CD8-positive, alpha-beta memory T cell (primary cell): Measurements from ENCODE around the gene EXOSC7. TPM values are rescaled to one million over a fixed set of nuclear protein-coding genes. Genes with fewer than 3 reads are reported as not detected.

Experiments
- CTCF ChIA-PET: fragments of 350-600 bp; sonication (Branson Sonifier 250); formaldehyde crosslinking; loops from one replicate; lab custom pipeline; 2021; ENCODE audit warnings: antibody characterized with exemption; lab: Charles Lee
- POLR2A ChIA-PET: fragments of 350-600 bp; sonication (Branson Sonifier 250); formaldehyde crosslinking; loops from one replicate; lab custom pipeline; 2021; ENCODE audit warnings: antibody characterized with exemption; lab: Charles Lee
- DNase-seq, 5 donors: peaks; one replicate each; pipeline versions ENCODE4 v3.0.0 to v3.0.0-alpha.2; 2020 to 2022; ENCODE audit warnings: mixed read lengths in 1 of 5
- H3K27ac ChIP-seq: one replicate; pipeline ENCODE4 v1.7.0; 2013; ENCODE audit warnings: low read depth, mild to moderate bottlenecking, low read length, moderate library complexity
- H3K27me3 ChIP-seq: 2 replicates; pipeline ENCODE4 v1.7.0; 2013; ENCODE audit warnings: low read length, mild to moderate bottlenecking; ENCODE audit not compliant: insufficient read depth, poor library complexity, severe bottlenecking
- H3K36me3 ChIP-seq: 2 replicates; pipeline ENCODE4 v1.7.0; 2013; ENCODE audit warnings: mild to moderate bottlenecking, low read length, moderate library complexity; ENCODE audit not compliant: insufficient read depth
- H3K4me1 ChIP-seq: 2 replicates; pipeline ENCODE4 v1.7.0; 2013; ENCODE audit warnings: mild to moderate bottlenecking, low read length, moderate library complexity; ENCODE audit not compliant: insufficient read depth
- H3K4me3 ChIP-seq: 2 replicates; pipeline ENCODE4 v1.7.0; 2013; ENCODE audit warnings: mild to moderate bottlenecking, low read length
- H3K9me3 ChIP-seq: 2 replicates; pipeline ENCODE4 v1.7.0; 2013; ENCODE audit warnings: mild to moderate bottlenecking, low read length
- H3K27ac Mint-ChIP-seq, 8 donors: one replicate each; pipeline ENCODE4 v1.8.0; 2020 to 2021; ENCODE audit warnings: mixed read lengths in 8 of 8, mild to moderate bottlenecking in 6 of 8, inconsistent platforms in 3 of 8, moderate library complexity in 3 of 8
- H3K27me3 Mint-ChIP-seq, 2 donors: one replicate each; pipeline ENCODE4 v1.8.0; 2020 to 2021; ENCODE audit warnings: mixed read lengths in 2 of 2, mild to moderate bottlenecking in 1 of 2, moderate library complexity in 1 of 2
- H3K36me3 Mint-ChIP-seq, 3 donors: one replicate each; pipeline ENCODE4 v1.8.0; 2020 to 2021; ENCODE audit warnings: mixed read lengths in 3 of 3, inconsistent platforms in 1 of 3, mild to moderate bottlenecking in 1 of 3
- H3K4me1 Mint-ChIP-seq, 3 donors: one replicate each; pipeline ENCODE4 v1.8.0; 2020 to 2021; ENCODE audit warnings: mixed read lengths in 3 of 3, inconsistent platforms in 1 of 3, mild to moderate bottlenecking in 1 of 3
- H3K4me3 Mint-ChIP-seq, 7 donors: one replicate each; pipeline ENCODE4 v1.8.0; 2020 to 2021; ENCODE audit warnings: mixed read lengths in 7 of 7, mild to moderate bottlenecking in 6 of 7, moderate library complexity in 4 of 7, inconsistent platforms in 2 of 7
- H3K9me3 Mint-ChIP-seq, 5 donors: one replicate each; pipeline ENCODE4 v1.8.0; 2020 to 2022; ENCODE audit warnings: mixed read lengths in 5 of 5, mild to moderate bottlenecking in 3 of 5, moderate library complexity in 2 of 5, inconsistent platforms in 1 of 5
- polyA plus RNA-seq: library from polyadenylated mRNA; unstranded; fragments of 300-500 nt; fragmentation: Illumina TruSeq; gene quantifications from one replicate; pipeline ENCODE4 v1.2.3, GENCODE V29; 2021
- total RNA-seq, 2 experiments: library from RNA; stranded (reverse); gene quantifications; one replicate each; pipeline ENCODE4 v1.2.3, GENCODE V29; 2021

Gene EXOSC7
- total and polyA plus RNA-seq, 3 experiments from 2014 or later = 42.1 to 89.6 (median 86.4) TPM

DNA sequence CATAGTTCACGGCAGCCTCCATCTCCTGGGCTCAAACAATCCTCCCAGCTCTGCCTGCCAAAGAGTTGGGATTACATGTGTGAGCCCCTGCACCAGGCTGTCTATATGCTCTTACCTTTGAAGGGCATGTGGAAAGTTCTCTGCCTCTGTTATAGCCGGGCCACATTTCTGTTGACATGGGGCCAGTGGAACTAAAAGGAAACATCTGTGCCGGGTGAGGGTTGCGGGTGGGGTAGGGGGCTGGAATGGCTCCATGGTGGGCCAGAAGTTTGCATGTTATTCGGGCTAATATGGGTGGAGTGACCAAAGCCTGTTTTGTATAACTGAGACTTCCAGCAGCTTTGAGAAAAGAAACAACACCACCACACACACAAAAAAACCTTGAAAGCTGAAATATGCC is 41.8 kb downstream of the EXOSC7 start:
- POLR2A ChIA-PET = no interaction called here
- Histone ChIP-seq H3K4me3 (no peak overlapping the region), H3K27ac (no peak overlapping the region), H3K36me3 (peaks cover 2% of the 10 kb centered on the region), H3K9me3 (no peaks in the 10 kb centered on the region), H3K27me3 (no peaks in the 10 kb centered on the region), H3K4me1 (peaks cover 12% of the 10 kb centered on the region)
- Mint-ChIP-seq H3K36me3 (peaks cover 3 to 24% (median 19%) of the 10 kb centered on the region in 3 donors), H3K27me3 (no peaks in the 10 kb centered on the region), H3K9me3 (no peaks in the 10 kb centered on the region), H3K4me3 (no peak overlapping the region), H3K4me1 (peaks cover 10 to 14% (median 11%) of the 10 kb centered on the region in 3 donors), H3K27ac (peak overlapping the region in 2 of 8 donors; percentile 36 to 95)
- DNase-seq = no peak
- CTCF ChIA-PET = no interaction called here

DNA sequence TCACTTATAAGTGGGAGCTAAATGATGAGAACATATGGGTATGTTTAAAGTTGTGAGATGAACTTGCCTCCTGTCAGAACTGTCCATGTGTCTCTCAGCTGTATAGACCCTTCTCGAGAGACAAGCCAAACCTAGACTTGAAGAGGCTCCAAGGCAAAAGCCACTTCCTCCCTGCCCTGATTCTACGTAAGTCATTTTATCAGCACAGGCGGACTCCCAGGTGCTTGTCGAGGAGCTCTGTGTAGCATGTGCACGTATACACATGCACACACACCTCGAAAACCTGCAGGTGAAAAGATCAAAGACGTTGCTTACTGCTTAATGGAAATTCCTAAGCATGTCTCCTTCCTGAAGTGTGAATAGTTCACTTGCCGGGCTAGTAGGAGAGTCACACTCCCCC is 44.5 kb downstream of the EXOSC7 start:
- Histone ChIP-seq H3K4me3 (no peak overlapping the region), H3K4me1 (peaks cover 12% of the 10 kb centered on the region), H3K9me3 (no peaks in the 10 kb centered on the region), H3K27ac (no peak overlapping the region), H3K36me3 (no peaks in the 10 kb centered on the region), H3K27me3 (no peaks in the 10 kb centered on the region)
- ChIA-PET CTCF (interaction anchor here (1.2 kb wide), 1 partner anchor 16 kb away, joined by 4 read pairs; no protein-coding TSS in a partner anchor), POLR2A (no interaction called here)
- Mint-ChIP-seq H3K36me3 (peaks cover 0 to 17% (median 5%) of the 10 kb centered on the region in 3 donors), H3K9me3 (no peaks in the 10 kb centered on the region), H3K27me3 (peaks cover 0 to 2% of the 10 kb centered on the region in 2 donors), H3K4me3 (no peak overlapping the region), H3K27ac (peak overlapping the region in 4 of 8 donors; percentile 1 to 81 (median 68)), H3K4me1 (peaks cover 10 to 14% (median 11%) of the 10 kb centered on the region in 3 donors)
- DNase-seq = peak in 1 of 5 donors; percentile 39

DNA sequence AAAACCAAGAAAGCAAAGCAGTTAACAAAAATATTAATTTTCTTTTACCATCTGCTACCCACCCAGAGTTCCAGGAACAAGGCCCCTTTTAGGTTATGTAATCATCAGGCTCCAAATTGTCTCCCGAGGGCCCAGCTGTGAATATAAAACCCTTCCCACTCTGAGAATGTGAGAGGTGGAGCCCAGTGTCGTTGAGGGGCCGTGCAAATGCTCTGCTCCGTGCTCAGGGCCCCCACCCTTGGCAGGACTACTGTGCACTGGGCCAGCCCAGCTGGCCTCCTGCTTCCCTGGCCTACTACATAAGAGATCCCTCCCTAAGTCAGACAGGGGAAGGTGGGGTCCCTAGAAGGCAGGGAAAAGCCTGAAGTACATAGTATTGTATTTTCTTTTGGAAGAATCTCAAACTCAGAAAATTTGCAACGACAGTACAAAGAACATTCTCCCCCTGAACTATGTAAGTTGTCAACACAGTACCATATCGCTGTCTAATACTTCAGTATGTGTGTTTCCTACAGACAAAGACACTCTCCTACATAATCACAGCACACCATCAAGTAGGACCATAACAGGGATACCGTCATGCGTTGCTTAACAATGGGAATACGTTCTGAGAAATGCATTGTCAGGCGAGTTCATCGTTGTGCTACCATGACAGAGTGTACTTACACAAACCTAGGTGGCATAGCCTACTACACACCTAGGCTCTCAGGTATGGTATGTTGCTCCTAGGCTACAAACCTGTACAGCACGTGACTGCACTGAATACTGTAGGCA is 45.7 kb downstream of the EXOSC7 start:
- H3K27ac ChIP-seq = no peak overlapping the region
- Mint-ChIP-seq H3K36me3 (peaks cover 0 to 10% (median 4%) of the 10 kb centered on the region in 3 donors), H3K27me3 (peaks cover 0 to 2% of the 10 kb centered on the region in 2 donors), H3K4me1 (peaks cover 10 to 14% (median 11%) of the 10 kb centered on the region in 3 donors), H3K4me3 (no peak overlapping the region), H3K27ac (peak overlapping the region in 1 of 8 donors; percentile 60), H3K9me3 (no peaks in the 10 kb centered on the region)
- peaks cover 12% of the 10 kb centered on the region for H3K4me1 ChIP-seq
- H3K9me3 ChIP-seq = no peaks in the 10 kb centered on the region
- ChIA-PET POLR2A (no interaction called here), CTCF (no interaction called here)
- DNase-seq = no peak
- H3K27me3 ChIP-seq = no peaks in the 10 kb centered on the region
- no peak overlapping the region for H3K4me3 ChIP-seq
- H3K36me3 ChIP-seq = no peaks in the 10 kb centered on the region

DNA sequence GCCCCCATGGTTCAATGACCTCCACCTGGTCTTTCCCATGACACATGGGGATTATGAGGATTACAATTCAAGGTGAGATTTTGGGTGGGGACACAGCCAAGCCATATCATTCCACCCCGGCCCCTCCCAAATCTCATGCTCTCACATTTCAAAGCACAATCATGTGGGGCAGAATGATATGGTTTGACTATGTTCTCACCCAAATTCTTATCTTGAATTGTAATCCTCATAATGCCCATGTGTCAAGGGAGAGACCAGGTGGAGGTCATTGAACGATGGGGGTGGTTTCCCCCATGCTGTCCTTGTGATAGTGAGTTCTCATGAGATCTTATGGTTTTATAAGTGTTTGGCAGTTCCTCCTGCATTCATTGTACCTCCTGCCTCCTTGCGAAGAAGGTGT is 47.6 kb downstream of the EXOSC7 start:
- H3K9me3 ChIP-seq = no peaks in the 10 kb centered on the region
- peaks cover 12% of the 10 kb centered on the region for H3K4me1 ChIP-seq
- Mint-ChIP-seq H3K27ac (peak overlapping the region in 1 of 8 donors; percentile 48), H3K36me3 (peaks cover 0 to 1% (median 0%) of the 10 kb centered on the region in 3 donors), H3K4me1 (peaks cover 10 to 14% (median 11%) of the 10 kb centered on the region in 3 donors), H3K27me3 (peaks cover 3 to 4% of the 10 kb centered on the region in 2 donors), H3K9me3 (no peaks in the 10 kb centered on the region), H3K4me3 (no peak overlapping the region)
- no peak overlapping the region for H3K27ac ChIP-seq
- H3K4me3 ChIP-seq = no peak overlapping the region
- CTCF ChIA-PET = no interaction called here
- POLR2A ChIA-PET = no interaction called here
- H3K27me3 ChIP-seq = no peaks in the 10 kb centered on the region
- DNase-seq = no peak
- no peaks in the 10 kb centered on the region for H3K36me3 ChIP-seq

DNA sequence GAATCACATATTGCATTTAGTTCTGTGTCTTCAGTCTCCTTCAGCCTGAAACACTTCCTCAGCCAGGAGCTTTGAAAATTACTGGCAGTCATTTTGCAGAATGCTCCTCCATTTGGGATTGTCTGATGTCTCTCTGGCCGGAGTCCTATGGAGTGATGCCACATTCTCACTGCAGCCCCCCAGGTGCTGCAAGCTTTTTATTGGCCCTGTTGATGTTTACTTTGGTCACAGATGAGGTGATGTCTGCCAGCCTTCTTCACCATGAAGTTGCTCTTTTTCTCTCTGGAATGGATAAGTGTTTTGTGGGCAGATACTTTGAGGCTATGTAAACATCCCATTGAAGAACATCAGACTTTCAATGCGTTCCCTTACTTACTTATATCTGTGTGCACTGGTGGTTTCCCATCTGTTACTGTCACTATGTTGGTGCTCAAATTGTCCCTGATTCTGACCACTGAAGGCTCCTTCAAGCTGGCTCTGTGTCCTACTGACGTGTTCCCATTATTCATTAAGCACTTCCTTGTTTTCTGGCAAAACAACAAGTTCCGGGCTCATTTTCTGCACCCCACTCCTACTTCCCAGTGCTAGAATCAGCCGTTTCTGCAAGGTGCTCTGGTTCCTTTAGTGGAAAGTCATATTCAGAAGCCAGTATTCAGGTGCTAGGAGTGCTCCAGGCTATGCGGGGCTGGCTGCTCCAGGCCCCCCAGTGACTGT is 48.7 kb downstream of the EXOSC7 start:
- H3K4me1 ChIP-seq = peaks cover 12% of the 10 kb centered on the region
- H3K9me3 ChIP-seq = no peaks in the 10 kb centered on the region
- no peak overlapping the region for H3K27ac Mint-ChIP-seq
- H3K27me3 ChIP-seq = no peaks in the 10 kb centered on the region
- ChIA-PET POLR2A (no interaction called here), CTCF (no interaction called here)
- H3K36me3 ChIP-seq = no peaks in the 10 kb centered on the region
- H3K4me1 Mint-ChIP-seq = peaks cover 10 to 14% (median 11%) of the 10 kb centered on the region in 3 donors
- peaks cover 5 to 10% of the 10 kb centered on the region in 2 donors for H3K27me3 Mint-ChIP-seq
- DNase-seq = no peak
- H3K9me3 Mint-ChIP-seq = no peaks in the 10 kb centered on the region
- H3K4me3 ChIP-seq = no peak overlapping the region
- H3K4me3 Mint-ChIP-seq = no peak overlapping the region
- H3K36me3 Mint-ChIP-seq = no peaks in the 10 kb centered on the region
- no peak overlapping the region for H3K27ac ChIP-seq

DNA sequence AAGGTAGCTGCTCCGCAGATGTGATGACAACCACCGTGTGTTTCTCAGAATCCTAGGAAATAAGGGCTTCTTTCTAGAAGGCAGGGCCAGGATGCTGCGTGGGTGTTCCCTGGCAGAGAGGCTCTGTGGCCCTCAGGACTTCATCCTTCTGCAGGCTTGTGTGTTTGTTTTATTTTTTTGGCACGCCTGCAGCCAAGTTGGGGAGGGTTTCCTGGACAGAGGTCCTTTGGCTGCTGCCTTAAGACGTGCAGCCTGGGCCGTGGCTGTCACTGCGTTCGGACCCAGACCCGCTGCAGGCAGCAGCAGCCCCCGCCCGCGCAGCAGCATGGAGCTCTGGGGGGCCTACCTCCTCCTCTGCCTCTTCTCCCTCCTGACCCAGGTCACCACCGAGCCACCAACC is 50.0 kb downstream of the EXOSC7 start, which contains the start of gene CLEC3B:
Gene CLEC3B (plus strand): TSS at position 266 of the 400 bp plus-strand sequence. CDS start 60 bp downstream, at position 326.
- CTCF ChIA-PET = no interaction called here
- DNase-seq = no peak
- Histone ChIP-seq H3K27ac (no peak within 1 kb of the TSS), H3K4me1 (peaks cover 3% of the 10 kb centered on the region), H3K9me3 (no peaks in the 10 kb centered on the region), H3K4me3 (no peak within 1 kb of the TSS), H3K27me3 (peaks cover 6% of the 10 kb centered on the region), H3K36me3 (no peaks in the 10 kb centered on the region)
- Mint-ChIP-seq H3K4me1 (peaks cover 2 to 4% (median 2%) of the 10 kb centered on the region in 3 donors), H3K4me3 (no peak within 1 kb of the TSS), H3K9me3 (no peaks in the 10 kb centered on the region), H3K27me3 (peaks cover 8 to 19% of the 10 kb centered on the region in 2 donors), H3K36me3 (no peaks in the 10 kb centered on the region), H3K27ac (peak within 1 kb of the TSS in 1 of 8 donors; percentile 70)
- POLR2A ChIA-PET = no interaction called here

DNA sequence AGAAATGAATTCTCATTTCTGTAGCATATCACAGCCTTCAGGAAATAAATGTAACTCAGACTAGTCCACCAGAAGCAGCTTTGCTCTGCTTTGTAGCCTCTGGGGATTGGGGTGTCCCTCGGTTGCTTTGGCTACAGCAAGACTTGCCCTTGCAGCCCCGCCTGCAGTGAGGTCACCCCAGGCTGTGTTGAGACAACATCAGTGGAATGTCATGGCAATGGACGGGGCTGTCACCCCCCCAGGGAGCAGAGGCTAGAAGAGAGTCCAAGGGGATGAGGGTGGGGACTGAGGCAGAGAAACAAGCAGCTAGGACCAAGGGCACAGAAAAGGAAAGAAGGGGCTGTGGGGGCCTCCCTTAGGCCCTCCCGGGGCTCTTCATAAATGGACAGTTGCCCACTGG is 50.9 kb downstream of the EXOSC7 start:
- Mint-ChIP-seq H3K4me3 (no peak overlapping the region), H3K27me3 (peaks cover 8 to 25% of the 10 kb centered on the region in 2 donors), H3K4me1 (no peaks in the 10 kb centered on the region), H3K36me3 (no peaks in the 10 kb centered on the region), H3K27ac (peak overlapping the region in 1 of 8 donors; percentile 70), H3K9me3 (no peaks in the 10 kb centered on the region)
- Histone ChIP-seq H3K27me3 (peaks cover 6% of the 10 kb centered on the region), H3K4me1 (no peaks in the 10 kb centered on the region), H3K9me3 (no peaks in the 10 kb centered on the region), H3K4me3 (no peak overlapping the region), H3K36me3 (no peaks in the 10 kb centered on the region), H3K27ac (no peak overlapping the region)
- POLR2A ChIA-PET = no interaction called here
- no peak for DNase-seq
- CTCF ChIA-PET = no interaction called here

DNA sequence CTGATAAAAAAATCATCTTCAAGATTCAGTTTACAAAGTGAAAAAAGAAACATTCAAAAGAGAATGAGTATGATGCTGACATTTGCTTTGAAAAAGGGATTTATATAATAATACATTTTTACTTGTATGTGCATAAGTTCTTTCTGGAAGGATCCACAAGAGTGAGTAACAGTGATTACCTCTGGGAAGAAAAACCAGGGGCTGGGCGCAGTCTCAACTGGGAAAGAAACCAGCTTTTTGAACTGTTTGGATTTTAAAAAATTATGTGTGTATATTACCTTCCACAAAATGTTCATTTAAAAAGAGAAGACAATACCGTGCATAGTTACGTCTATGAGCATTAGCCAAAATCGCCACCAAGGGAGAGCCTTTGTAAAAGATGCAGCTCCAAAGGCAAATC is 51.4 kb downstream of the EXOSC7 start:
- Mint-ChIP-seq H3K27me3 (peaks cover 10 to 30% of the 10 kb centered on the region in 2 donors), H3K4me1 (no peaks in the 10 kb centered on the region), H3K27ac (no peak overlapping the region), H3K4me3 (no peak overlapping the region), H3K36me3 (peaks cover 0 to 4% (median 2%) of the 10 kb centered on the region in 3 donors), H3K9me3 (no peaks in the 10 kb centered on the region)
- no peaks in the 10 kb centered on the region for H3K4me1 ChIP-seq
- POLR2A ChIA-PET = no interaction called here
- no peak overlapping the region for H3K4me3 ChIP-seq
- CTCF ChIA-PET = no interaction called here
- H3K36me3 ChIP-seq = no peaks in the 10 kb centered on the region
- peaks cover 6% of the 10 kb centered on the region for H3K27me3 ChIP-seq
- H3K27ac ChIP-seq = no peak overlapping the region
- no peak for DNase-seq
- H3K9me3 ChIP-seq = no peaks in the 10 kb centered on the region
